ENCODE data around the gene XYLT1. TPM values are rescaled to one million over a fixed set of nuclear protein-coding genes. Genes with fewer than 3 reads are reported as not detected.

The XYLT1 gene
- polyA plus RNA-seq, 1 donor (not counting 4 experiments of a cell fraction or from before 2014, with no cell fraction given), result 4.4 TPM

DNA sequence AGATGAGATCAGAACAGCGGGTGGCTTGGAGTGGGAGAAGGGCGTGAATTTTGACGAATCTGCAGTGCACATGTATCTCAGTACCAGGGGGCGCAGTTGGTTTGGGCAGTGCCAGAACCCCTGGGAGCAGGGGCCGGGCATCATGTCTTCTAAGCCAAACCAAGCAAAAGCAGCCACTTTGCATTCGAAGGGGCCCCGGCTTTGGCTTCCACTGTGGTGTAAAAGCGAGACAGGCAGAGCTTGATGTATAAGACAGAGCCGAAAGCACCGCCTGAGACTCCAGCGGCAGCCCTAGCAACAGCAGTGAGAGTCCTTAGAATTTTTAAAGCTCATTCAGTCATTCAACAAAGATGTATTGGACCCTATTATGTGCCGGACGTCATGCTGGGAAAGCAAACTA lies 3.8 kb upstream of the XYLT1 start:
- Histone ChIP-seq H3K27ac (ENCODE audit: control insufficient read depth, insufficient read depth, low read length) (no peak overlapping the region), H3K4me1 (ENCODE audit: control insufficient read depth, extremely low read depth, insufficient read depth, low read length) (peaks cover 21% of the 10 kb centered on the region), H3K9ac (ENCODE audit: control insufficient read depth, extremely low read depth, insufficient read depth, low read length) (no peak overlapping the region), H3K9me3 (ENCODE audit: control insufficient read depth, low read depth, low read length) (no peaks in the 10 kb centered on the region), H3K79me2 (ENCODE audit: control insufficient read depth, insufficient read depth, low read length) (peaks cover under 1% of the 10 kb centered on the region), H3K36me3 (ENCODE audit: control insufficient read depth in 2 of 2, extremely low read depth in 1 of 2, insufficient read depth in 2 of 2, low read length in 2 of 2) (no peaks in the 10 kb centered on the region), H2AFZ (ENCODE audit: control insufficient read depth, low read length) (no peak overlapping the region), H3K4me3 (ENCODE audit: control insufficient read depth in 2 of 3, extremely low read depth in 1 of 3, insufficient read depth in 2 of 3, low read depth in 1 of 3, low read length in 3 of 3) (no peak overlapping the region), H3K27me3 (ENCODE audit: control insufficient read depth, extremely low read depth, insufficient read depth, low read length) (no peaks in the 10 kb centered on the region), H3K9me1 (ENCODE audit: control insufficient read depth, extremely low read depth, insufficient read depth, low read length) (no peaks in the 10 kb centered on the region), H3K4me2 (ENCODE audit: control insufficient read depth, extremely low read depth, insufficient read depth, low read depth, low read length) (no peak overlapping the region), H4K20me1 (ENCODE audit: control insufficient read depth, extremely low read depth, insufficient read depth, low read length) (no peaks in the 10 kb centered on the region)
- dilution Hi-C loops (cut with MboI; ENCODE audit: extremely low pct_ligation_motif_present, low sequenced_read_pairs), result loop anchor here (10.0 kb wide), 1 partner anchor 110 kb away; no protein-coding TSS in a partner anchor
- FAIRE-seq (no peak), DNase-seq (ENCODE audit: low read depth, low spot score) (no peak)
- TF ChIP-seq EZH2 (IDR thresholded peaks at IDR 0.05; ENCODE audit: low read length), result no peak
- TF ChIP-seq, protein P1, sequence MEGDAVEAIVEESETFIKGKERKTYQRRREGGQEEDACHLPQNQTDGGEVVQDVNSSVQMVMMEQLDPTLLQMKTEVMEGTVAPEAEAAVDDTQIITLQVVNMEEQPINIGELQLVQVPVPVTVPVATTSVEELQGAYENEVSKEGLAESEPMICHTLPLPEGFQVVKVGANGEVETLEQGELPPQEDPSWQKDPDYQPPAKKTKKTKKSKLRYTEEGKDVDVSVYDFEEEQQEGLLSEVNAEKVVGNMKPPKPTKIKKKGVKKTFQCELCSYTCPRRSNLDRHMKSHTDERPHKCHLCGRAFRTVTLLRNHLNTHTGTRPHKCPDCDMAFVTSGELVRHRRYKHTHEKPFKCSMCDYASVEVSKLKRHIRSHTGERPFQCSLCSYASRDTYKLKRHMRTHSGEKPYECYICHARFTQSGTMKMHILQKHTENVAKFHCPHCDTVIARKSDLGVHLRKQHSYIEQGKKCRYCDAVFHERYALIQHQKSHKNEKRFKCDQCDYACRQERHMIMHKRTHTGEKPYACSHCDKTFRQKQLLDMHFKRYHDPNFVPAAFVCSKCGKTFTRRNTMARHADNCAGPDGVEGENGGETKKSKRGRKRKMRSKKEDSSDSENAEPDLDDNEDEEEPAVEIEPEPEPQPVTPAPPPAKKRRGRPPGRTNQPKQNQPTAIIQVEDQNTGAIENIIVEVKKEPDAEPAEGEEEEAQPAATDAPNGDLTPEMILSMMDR (optimal IDR thresholded peaks at IDR 0.05 in 1 of 3, IDR thresholded peaks at IDR 0.05 in 1 of 3, conservative IDR thresholded peaks at IDR 0.05 in 1 of 3; ENCODE audit: extremely low read depth in 1 of 3, insufficient read depth in 2 of 3, low read length in 3 of 3), result no peak

DNA sequence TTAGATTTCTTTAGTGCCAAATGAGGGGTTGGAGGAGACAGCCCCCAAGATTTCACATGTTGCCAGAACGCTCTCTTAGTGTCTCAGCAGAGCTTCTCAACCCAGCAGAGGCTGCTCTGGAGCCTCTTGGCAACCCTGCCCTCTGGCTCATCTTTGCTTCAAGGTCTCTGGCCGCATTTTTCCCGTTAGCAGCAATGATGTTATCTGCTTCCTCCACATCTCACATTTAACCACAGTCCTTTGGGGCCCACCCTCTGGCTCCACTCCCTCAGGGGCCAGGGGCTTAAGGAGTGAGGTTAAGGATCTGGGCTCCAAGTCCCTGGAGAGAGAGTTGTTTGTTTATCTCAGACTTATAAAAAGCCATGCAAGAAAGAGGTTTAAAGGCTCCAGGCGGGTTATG lies 3.3 kb upstream of the XYLT1 start:
- TF ChIP-seq, protein P1 (optimal IDR thresholded peaks at IDR 0.05 in 1 of 3, IDR thresholded peaks at IDR 0.05 in 1 of 3, conservative IDR thresholded peaks at IDR 0.05 in 1 of 3; ENCODE audit: extremely low read depth in 1 of 3, insufficient read depth in 2 of 3, low read length in 3 of 3), result no peak
- TF ChIP-seq EZH2 (IDR thresholded peaks at IDR 0.05; ENCODE audit: low read length), result no peak
- no peak overlapping the region for H2AFZ ChIP-seq (ENCODE audit: control insufficient read depth, low read length)
- H3K4me2 ChIP-seq (ENCODE audit: control insufficient read depth, extremely low read depth, insufficient read depth, low read depth, low read length), result no peak overlapping the region
- H3K27ac ChIP-seq (ENCODE audit: control insufficient read depth, insufficient read depth, low read length), result no peak overlapping the region
- H3K4me3 ChIP-seq (ENCODE audit: control insufficient read depth in 2 of 3, extremely low read depth in 1 of 3, insufficient read depth in 2 of 3, low read depth in 1 of 3, low read length in 3 of 3), result no peak overlapping the region
- DNase-seq (ENCODE audit: low read depth, low spot score), result no peak
- H3K36me3 ChIP-seq (ENCODE audit: control insufficient read depth in 2 of 2, extremely low read depth in 1 of 2, insufficient read depth in 2 of 2, low read length in 2 of 2), result no peaks in the 10 kb centered on the region
- H3K4me1 ChIP-seq (ENCODE audit: control insufficient read depth, extremely low read depth, insufficient read depth, low read length), result peaks cover 26% of the 10 kb centered on the region
- H3K27me3 ChIP-seq (ENCODE audit: control insufficient read depth, extremely low read depth, insufficient read depth, low read length), result no peaks in the 10 kb centered on the region
- H3K79me2 ChIP-seq (ENCODE audit: control insufficient read depth, insufficient read depth, low read length), result peaks cover 6% of the 10 kb centered on the region
- H3K9me1 ChIP-seq (ENCODE audit: control insufficient read depth, extremely low read depth, insufficient read depth, low read length), result peaks cover 3% of the 10 kb centered on the region
- no peaks in the 10 kb centered on the region for H4K20me1 ChIP-seq (ENCODE audit: control insufficient read depth, extremely low read depth, insufficient read depth, low read length)
- dilution Hi-C loops (cut with MboI; ENCODE audit: extremely low pct_ligation_motif_present, low sequenced_read_pairs), result loop anchor here (10.0 kb wide), 1 partner anchor 111 kb away; no protein-coding TSS in a partner anchor
- no peaks in the 10 kb centered on the region for H3K9me3 ChIP-seq (ENCODE audit: control insufficient read depth, low read depth, low read length)
- FAIRE-seq, result no peak
- H3K9ac ChIP-seq (ENCODE audit: control insufficient read depth, extremely low read depth, insufficient read depth, low read length), result no peak overlapping the region
